RWPE2 (cell line): Measurements from ENCODE around the gene INAFM1.
"Not testable (repeated sequence)": the region's sequence is repeated elsewhere in the genome, so short reads cannot be mapped to it uniquely, and the experiment has no call there.

Experiments
- ATAC-seq: fragments of 200-7000 bp; cut with Tn5 transposase; 3 replicates; pipeline ENCODE4 v1.9.1; 2021; ENCODE audit warnings: low read depth
- DNase-seq: peaks from one replicate; pipeline ENCODE4 v3.0.0-alpha.2; 2020; ENCODE audit warnings: low spot score
- H3K27ac ChIP-seq: fragments of 450-650 bp; 2 replicates; pipeline ENCODE4 v1.5.1; 2017; ENCODE audit warnings: mild to moderate bottlenecking; ENCODE audit not compliant: poor library complexity, severe bottlenecking
- H3K27me3 ChIP-seq: fragments of 250-450 bp; sonication (Bioruptor Pico); 2 replicates; pipeline ENCODE4 v1.5.1; 2021; ENCODE audit warnings: mild to moderate bottlenecking, moderate library complexity; ENCODE audit not compliant: insufficient read depth, poor library complexity, severe bottlenecking
- H3K36me3 ChIP-seq: fragments of 250-450 bp; sonication (Bioruptor Pico); 2 replicates; pipeline ENCODE4 v1.5.1; 2020; ENCODE audit warnings: low read depth, mild to moderate bottlenecking, moderate library complexity
- H3K4me1 ChIP-seq: fragments of 250-450 bp; sonication (Bioruptor Pico); 2 replicates; pipeline ENCODE4 v1.5.1; 2021; ENCODE audit warnings: mild to moderate bottlenecking, moderate library complexity; ENCODE audit not compliant: insufficient read depth, poor library complexity, severe bottlenecking
- H3K4me3 ChIP-seq: fragments of 250-450 bp; sonication (Bioruptor Pico); 2 replicates; pipeline ENCODE4 v1.5.1; 2021; ENCODE audit warnings: mild to moderate bottlenecking, moderate library complexity; ENCODE audit not compliant: severe bottlenecking
- H3K9me3 ChIP-seq: fragments of 250-450 bp; sonication (Bioruptor Pico); 2 replicates; pipeline ENCODE4 v1.5.1; 2021; ENCODE audit warnings: mild to moderate bottlenecking, moderate library complexity; ENCODE audit not compliant: severe bottlenecking
- CTCF ChIP-seq: fragments of 450-650 bp; IDR thresholded peaks from one replicate; pipeline ENCODE4 v1.5.1; 2017; ENCODE audit warnings: mild to moderate bottlenecking, moderate library complexity; ENCODE audit not compliant: poor library complexity, severe bottlenecking

INAFM1 gene

GRCh38 chr19:47284324-47284899, 9.7 kb downstream of the INAFM1 start:
- Histone ChIP-seq H3K27me3 (no peaks in the 10 kb centered on the region), H3K27ac (no peak overlapping the region), H3K9me3 (no peaks in the 10 kb centered on the region), H3K4me3 (no peak overlapping the region), H3K36me3 (no peaks in the 10 kb centered on the region), H3K4me1 (no peaks in the 10 kb centered on the region)
- ATAC-seq (0 out of 3 replicates have a peak, but pooled peaks have one; percentile 22), DNase-seq (no peak)
- peak; percentile 92 for TF ChIP-seq CTCF

DNA sequence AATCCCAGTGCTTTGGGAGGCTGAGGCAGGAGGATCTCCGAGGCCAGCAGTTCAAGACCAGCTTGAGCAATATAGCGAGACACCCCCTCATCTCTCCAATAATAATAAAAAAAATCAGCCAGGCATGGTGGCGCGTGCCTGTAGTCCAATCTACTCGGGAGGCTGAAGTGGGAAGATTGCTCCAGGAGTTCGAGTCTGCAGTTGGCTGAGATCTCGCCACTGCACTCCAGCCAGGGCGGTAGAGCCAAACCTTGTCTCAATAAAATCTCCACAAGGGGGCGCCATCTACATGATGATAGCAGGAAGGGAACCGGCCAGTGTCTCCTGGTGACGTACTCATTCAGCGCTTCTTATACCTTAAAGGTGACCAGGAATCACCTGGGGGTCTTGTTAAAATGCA, 21.4 kb downstream of the INAFM1 start:
- Histone ChIP-seq H3K27me3 (no peaks in the 10 kb centered on the region), H3K9me3 (no peaks in the 10 kb centered on the region), H3K27ac (no peak overlapping the region), H3K4me3 (no peak overlapping the region), H3K36me3 (no peaks in the 10 kb centered on the region), H3K4me1 (no peaks in the 10 kb centered on the region)
- TF ChIP-seq CTCF = peak; percentile 74
- ATAC-seq = peak; percentile 90
- peak; percentile 77 for DNase-seq

GRCh38 chr19:47300867-47301266, 26.2 kb downstream of the INAFM1 start:
- H3K36me3 ChIP-seq, H3K27me3 ChIP-seq, ATAC-seq, H3K4me3 ChIP-seq, H3K27ac ChIP-seq, H3K4me1 ChIP-seq, H3K9me3 ChIP-seq, DNase-seq: not testable (repeated sequence)

DNA sequence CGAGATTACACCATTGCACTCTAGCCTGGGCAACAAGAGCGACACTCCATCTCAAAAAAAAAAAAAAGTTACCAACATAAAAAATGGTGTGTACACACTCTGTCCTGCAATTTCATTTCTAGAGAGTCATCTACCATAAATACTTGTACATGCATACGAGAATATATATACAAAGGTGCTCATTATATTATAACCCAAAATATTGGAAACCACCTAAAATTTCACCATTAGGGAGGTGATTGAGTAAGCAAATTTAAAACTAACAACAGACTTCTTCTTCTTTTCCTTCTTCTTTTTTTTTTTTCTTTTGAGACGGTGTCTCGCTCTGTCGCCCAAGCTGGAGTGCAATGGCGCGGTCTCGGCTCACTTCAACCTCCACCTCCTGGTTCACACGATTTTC, 27.6 kb downstream of the INAFM1 start:
- Histone ChIP-seq H3K27ac (no peak overlapping the region), H3K9me3 (no peaks in the 10 kb centered on the region), H3K4me3 (no peak overlapping the region), H3K36me3 (no peaks in the 10 kb centered on the region), H3K27me3 (no peaks in the 10 kb centered on the region), H3K4me1 (no peaks in the 10 kb centered on the region)
- no peak for DNase-seq
- TF ChIP-seq CTCF = no peak
- no peak for ATAC-seq

GRCh38 chr19:47303966-47304365, 29.3 kb downstream of the INAFM1 start:
- no peaks in the 10 kb centered on the region for H3K36me3 ChIP-seq
- no peaks in the 10 kb centered on the region for H3K27me3 ChIP-seq
- H3K4me3 ChIP-seq = no peak overlapping the region
- H3K4me1 ChIP-seq = peaks cover 2% of the 10 kb centered on the region
- no peaks in the 10 kb centered on the region for H3K9me3 ChIP-seq
- TF ChIP-seq CTCF = no peak
- DNase-seq (no peak), ATAC-seq (no peak)
- H3K27ac ChIP-seq = no peak overlapping the region
